GM19043 (cell line): ENCODE measurements around the gene USP10.

Experiments used
- ATAC-seq: cut with Tn5 transposase; IDR thresholded peaks from one replicate; pipeline ENCODE4 v1.9.1; 2021; ENCODE audit warnings: low read depth; ENCODE audit not compliant: unreplicated experiment

The USP10 gene, protein sequence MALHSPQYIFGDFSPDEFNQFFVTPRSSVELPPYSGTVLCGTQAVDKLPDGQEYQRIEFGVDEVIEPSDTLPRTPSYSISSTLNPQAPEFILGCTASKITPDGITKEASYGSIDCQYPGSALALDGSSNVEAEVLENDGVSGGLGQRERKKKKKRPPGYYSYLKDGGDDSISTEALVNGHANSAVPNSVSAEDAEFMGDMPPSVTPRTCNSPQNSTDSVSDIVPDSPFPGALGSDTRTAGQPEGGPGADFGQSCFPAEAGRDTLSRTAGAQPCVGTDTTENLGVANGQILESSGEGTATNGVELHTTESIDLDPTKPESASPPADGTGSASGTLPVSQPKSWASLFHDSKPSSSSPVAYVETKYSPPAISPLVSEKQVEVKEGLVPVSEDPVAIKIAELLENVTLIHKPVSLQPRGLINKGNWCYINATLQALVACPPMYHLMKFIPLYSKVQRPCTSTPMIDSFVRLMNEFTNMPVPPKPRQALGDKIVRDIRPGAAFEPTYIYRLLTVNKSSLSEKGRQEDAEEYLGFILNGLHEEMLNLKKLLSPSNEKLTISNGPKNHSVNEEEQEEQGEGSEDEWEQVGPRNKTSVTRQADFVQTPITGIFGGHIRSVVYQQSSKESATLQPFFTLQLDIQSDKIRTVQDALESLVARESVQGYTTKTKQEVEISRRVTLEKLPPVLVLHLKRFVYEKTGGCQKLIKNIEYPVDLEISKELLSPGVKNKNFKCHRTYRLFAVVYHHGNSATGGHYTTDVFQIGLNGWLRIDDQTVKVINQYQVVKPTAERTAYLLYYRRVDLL

DNA sequence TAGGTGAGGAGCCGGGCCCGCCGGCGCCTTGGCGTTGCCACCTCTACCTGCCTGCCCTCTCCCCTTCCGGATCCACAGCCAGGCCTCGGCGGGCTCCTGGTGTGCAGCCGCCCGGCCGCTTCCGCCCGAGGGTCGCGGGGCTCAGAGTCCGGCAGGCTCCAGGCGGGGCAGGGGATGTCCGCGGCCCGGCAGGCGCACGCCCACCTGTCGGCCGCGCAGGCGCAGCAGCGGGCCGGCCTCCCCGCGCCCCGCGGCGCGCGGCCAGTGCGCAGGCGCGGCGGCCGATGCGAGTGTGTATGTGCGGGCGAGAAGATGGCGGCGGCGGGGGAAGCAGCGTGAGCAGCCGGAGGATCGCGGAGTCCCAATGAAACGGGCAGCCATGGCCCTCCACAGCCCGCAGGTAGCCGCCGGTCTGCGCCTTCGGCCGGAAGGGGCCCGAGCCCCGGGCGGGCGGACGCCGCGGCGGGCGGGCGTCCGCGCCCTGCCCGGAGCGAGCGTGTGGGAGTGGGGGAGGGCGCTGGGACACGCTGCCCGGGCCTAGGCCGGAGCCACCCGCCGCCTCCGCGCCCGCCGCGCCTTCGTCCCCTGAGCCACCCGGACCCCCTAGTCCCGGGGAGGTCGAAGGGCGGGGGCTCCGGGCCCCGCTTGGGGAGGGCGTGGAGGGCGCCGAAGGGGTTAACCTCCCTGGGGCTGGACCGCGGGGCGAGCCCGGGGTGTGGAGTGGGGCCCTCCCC, at the start of gene USP10:
Gene USP10 (plus strand): TSS at position 289 of the 734 bp plus-strand sequence. CDS start 91 bp downstream, at position 380.
- ATAC-seq, result peak; percentile 72

DNA sequence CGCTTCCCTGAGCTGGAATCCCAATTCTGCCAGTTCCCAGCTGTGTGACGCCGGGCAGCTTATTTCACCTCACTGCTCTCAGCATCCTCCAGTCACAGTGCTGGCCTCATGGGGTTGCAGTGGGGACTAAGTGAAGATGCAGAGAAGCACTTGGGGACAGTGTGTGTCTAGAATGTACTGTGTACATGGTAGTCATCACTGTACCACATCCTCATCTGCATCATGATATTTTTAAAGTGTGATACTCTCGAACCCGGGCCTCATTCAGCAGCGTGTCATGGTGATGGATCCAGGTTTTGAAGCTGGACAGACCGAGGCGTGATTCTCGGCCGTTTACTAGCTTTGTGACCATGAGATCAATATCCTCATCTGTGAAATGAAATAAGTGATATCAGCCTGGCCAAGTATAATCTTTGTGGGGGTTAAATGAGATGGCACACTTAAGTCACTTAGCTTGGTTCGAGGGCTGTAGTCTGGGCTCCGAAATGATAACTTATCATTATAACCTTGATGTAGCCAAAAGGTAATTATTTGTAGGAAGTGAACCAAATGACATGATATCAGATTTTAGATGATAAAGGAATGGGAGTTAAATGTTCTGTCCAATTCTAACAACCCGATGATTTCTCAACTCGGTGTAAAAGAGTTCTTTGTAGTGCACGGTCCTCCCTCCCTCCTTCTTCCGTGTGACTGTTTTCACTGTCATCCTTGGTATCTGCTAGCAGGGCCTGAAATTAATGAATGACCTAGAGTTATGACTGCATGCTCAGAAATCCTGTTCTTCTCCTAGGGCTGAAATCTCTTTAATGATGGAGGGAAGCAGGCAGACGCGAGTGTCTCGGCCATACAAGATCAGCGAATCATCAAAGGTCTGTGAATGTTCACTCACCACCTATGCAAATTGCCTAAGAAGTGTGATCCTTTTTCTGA, 49.5 kb upstream of the USP10 start:
- no peak for ATAC-seq

DNA sequence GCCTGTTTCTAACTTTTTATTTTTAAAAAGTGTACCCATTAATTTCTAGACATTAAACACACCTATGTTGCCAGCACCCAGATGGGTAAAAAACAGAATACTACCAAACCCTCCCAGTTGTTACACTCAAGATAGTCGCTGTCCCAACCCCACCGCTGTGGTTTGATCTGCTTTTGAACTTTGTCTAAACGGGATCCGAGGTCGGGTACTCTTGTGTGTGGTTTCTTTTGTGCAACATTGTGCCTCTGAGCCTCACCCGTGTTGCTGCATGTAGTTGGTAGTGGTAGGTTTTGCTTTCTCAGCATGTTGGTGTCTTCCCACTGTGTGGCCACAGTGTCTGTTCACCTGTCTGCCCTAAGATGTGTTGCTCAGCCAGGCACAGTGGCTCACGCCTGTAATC, 47.2 kb upstream of the USP10 start:
- ATAC-seq, result no peak

DNA sequence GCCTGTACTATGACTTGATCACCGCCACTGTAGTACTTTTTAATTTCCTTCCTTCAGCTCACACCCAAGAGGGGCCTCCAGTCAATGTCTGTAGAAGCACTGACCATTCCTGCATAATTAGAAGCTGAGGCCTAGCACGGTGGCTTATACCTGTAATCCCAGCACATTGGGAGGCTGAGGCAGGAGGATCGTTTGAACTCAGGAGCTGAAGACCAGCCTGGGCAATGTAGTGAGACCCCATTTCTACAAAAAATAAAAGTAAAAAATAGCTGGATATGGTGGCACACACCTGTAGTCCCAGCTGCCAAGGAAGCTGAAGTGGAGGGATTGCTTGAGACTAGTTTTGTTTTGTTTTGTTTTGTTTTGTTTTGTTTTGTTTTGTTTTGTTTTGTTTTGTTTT, 45.6 kb upstream of the USP10 start:
- ATAC-seq, result no peak

DNA sequence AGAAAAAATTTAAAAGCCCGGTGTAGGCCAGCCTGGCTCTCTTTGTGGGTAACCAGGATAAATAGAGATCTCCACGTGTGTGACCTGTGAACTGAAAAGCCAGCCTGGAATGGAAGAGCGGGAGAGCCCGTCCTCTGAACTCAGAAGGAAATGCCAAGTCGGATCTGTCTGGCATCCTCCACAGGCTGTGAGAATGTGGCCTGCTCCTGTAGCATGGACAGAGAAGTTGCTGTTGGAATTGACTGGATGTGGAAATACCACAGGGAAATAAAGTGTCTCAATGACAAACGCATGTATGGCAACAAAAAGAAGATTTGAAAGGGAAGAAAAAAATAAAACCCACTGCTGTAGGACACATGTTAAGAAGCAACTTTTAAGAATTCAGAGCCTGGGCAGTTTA, 44.8 kb upstream of the USP10 start:
- no peak for ATAC-seq

DNA sequence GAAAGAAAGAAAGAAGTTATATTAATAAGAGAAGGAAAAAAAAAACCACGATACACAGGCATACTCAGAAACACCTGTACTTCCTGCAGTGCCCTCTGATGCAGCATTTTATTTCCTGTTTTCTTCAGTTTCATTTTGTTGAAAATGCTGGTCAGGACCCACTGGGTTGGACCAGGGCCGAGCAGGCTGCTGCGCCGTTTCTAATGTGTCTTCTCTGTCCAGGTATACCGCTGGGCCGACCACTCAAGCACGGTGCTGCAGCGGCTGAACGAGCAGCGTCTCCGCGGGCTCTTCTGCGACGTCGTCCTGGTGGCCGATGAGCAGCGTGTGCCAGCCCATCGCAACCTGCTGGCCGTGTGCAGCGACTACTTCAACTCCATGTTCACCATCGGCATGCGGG, 43.2 kb upstream of the USP10 start:
- ATAC-seq, result no peak

DNA sequence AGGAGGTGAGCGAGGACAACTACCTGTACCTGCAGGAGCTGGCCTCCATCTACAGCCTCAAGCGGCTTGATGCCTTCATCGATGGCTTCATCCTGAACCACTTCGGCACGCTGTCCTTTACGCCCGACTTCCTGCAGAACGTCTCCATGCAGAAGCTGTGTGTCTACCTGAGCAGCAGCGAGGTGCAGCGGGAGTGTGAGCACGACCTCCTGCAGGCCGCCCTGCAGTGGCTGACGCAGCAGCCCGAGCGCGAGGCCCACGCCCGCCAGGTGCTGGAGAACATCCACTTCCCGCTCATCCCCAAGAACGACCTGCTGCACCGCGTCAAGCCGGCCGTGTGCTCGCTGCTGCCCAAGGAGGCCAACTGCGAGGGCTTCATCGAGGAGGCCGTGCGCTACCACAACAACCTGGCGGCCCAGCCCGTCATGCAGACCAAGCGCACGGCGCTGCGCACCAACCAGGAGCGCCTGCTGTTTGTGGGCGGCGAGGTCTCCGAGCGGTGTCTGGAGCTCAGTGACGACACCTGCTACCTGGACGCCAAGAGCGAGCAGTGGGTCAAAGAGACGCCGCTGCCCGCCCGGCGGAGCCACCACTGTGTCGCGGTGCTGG, 42.5 kb upstream of the USP10 start:
- no peak for ATAC-seq

DNA sequence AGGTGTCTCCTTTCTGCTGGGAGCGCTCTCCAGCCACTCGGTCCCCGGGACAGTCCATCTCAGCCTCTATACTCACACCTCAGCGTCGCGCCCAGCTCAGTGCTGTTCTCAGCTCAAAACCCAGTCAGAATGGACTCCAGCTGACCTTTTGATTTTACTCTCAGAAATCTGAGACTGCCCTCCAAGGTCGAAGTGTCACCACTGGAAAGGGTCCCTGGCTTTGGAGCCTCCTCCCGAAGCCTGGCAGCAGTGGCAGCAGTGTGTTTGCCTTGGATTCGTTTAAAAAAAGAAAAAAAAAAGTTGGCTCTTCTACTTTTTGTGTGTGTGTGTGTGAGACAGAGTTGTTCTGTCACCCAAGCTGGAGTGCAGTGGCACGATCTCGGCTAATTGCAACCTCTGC, 41.1 kb upstream of the USP10 start:
- no peak for ATAC-seq

DNA sequence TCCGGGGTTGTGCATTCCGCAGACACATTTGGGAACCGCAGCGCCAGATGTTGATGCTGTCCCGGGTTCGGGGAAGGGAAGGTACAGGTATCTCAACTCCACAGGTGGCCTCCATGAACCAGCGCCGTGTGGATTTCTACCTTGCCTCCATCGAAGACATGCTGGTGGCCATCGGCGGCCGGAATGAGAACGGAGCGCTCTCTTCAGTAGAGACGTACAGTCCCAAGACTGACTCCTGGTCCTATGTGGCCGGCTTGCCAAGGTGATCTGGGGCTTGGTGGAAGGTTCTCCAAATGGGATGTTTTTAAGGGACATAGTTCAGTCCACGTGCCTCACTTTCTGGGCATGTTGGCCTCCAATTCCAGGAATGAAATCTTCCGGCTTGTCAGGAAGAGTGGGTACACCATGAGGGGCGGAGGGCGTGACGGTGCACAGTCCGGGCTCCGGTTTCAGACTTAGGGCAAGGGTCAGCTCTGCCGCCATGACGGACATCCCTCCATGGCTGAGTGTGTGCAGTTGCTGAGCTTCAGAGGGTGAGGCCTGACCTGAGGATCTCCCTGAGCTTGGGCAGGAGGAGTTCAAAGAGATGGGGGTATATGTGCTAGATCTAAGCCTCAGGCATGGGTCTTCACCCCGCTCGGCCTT, 40.0 kb upstream of the USP10 start:
- no peak for ATAC-seq

DNA sequence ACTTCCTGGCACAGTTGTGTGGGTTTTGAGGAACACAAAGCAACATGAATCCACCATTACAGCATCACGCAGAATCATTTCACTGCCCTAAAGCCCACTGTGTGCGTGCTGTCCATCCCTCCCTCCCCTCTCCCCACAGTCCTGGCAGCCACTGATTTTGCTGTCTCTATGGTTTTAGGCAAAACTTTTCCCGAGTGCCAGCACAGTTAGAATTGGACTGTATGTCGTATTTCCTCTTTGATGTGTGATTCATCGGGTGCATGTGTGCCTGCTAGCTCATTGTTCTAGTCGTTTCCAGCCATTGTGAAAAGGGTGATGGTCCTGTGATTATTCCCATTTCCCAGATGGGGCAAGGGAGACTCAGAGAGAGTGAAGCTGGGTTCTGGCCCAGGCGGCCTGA, 38.8 kb upstream of the USP10 start:
- ATAC-seq, result no peak

DNA sequence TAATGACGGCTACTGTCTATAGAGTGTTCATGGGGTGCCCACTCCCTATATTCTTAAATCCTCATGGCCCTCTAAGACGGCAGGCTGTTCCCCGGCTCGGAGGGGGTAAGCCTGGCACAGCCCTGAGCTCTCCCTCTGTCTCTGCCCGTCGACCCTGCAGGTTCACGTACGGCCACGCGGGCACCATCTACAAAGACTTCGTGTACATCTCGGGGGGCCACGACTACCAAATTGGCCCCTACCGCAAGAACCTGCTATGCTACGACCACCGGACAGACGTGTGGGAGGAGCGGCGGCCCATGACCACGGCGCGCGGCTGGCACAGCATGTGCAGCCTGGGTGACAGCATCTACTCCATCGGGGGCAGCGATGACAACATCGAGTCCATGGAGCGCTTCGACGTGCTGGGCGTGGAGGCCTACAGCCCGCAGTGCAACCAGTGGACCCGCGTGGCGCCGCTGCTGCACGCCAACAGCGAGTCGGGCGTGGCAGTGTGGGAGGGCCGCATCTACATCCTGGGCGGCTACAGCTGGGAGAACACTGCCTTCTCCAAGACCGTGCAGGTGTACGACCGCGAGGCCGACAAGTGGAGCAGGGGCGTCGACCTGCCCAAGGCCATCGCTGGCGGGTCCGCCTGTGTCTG, 38.3 kb upstream of the USP10 start:
- no peak for ATAC-seq

DNA sequence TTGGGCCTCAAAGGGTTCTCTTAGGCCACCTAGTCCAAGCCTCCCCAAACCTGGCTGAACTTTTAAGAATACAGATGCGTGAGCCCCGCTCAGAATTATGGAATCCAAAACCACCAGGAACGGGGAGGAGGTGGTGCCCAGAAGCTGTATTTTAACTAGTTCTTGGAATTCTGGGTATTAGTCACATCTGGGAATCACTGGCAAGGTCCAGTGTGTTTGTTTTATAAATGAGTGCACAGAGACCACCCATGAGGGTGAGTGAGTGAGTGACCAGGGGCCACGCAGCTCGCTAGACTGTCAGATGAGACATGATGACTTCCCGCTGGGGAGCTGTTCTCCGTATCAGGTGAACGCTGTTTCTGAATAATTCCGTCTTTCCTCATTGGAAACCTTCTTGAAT, 37.3 kb upstream of the USP10 start:
- no peak for ATAC-seq

DNA sequence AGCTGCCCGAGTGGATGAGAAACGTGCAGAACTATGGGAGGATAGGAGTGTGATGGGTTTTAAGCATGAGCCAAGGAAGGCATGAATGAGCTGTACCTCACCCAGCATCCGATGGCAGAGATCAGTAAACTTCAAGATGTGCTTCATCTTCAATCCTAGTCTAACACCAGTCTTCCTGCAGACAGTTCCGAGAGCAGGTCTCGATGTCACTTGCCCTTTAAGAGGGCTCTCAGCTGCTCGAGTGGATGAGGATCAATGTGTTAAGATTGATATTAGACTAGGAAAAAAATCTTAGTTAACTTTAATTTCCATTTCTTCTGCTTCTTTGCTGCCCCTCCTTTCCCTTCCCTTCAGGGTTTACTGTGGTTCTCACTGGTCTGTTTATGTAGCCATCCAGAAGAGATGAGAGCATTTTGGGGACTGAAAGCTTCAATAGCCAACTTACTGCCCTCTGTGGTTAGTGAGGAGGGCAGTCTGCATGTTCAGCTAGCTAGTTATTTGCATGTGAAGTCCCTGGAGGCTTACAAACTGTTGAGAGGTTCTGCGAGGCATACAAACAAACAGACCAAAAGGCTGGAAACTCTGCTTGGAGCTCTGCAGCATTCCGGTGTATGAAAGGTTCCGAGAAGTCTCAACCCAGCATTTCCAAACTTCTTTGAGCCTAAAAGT, 36.2 kb upstream of the USP10 start:
- peak; percentile 94 for ATAC-seq

DNA sequence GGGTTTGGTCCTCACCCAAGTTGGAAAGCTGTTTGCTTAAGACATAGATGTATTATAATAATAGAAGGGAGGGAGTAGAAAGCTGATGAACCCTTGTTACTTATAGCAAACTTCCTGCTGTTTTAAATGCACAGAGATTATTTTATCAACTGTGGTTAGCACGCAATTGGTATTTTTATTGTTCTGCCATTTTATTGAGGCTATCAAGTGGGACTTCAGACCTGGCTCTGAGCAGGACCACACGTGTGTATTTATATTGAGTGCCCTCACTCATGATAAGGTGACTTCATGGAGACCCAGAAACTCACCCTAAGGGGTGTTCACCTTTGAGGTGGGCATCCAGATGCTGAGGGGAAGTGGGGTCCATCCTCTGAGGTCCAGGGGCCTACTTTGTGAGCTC, 34.4 kb upstream of the USP10 start:
- ATAC-seq, result no peak

DNA sequence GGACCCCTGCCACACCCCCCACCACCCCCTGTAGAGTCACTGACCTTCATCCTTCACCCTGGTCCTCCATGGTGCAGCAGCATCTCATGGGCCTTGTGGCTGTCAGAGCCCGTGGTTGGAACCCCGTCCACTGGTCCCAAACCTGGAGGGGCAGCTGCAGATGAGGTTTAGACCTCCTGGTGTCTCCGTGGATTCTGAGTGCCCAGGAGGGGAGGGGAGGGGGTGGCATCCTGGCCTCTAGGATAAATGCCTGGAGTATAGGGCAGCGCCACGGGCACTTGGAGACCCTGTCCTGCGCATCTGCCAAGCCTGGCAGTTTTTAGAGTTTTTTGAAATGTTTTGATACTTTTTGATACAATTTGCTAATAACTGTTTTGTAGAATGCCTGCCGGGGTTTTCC, 34.0 kb upstream of the USP10 start:
- ATAC-seq, result no peak

DNA sequence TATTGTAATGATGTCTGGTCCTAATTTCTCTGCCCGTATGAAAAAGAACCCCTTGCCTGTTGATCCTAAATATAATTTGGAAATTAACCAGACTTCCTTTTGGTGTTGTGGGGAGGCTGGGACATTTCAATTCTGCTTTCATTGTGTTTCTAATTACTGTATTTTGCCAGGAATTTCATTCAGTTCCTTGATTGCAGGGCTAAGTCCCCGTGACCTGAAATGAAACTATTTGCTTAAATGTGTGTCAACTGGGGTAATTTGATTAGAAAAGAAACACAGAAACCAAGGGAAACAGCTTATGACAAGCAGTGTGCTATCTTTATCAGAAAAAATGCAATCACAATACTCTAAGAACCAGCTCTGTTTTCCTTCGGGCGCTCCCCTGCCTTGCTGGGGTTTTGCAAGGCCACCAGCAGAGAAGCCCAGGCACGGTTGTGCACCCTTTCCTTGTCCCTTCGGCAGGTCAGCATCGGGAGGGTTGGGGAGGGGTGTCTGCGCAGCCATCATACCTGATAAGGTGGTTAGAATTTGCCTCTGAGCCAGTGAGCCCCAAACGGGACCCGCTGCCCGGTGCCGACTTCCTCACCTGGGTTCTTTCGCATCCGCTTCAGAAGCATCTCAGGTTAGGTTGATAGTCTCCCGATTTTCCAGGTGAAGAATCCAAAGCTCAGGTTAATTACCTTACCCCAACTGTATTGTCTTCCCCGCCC, 32.0 kb upstream of the USP10 start:
- ATAC-seq, result no peak

DNA sequence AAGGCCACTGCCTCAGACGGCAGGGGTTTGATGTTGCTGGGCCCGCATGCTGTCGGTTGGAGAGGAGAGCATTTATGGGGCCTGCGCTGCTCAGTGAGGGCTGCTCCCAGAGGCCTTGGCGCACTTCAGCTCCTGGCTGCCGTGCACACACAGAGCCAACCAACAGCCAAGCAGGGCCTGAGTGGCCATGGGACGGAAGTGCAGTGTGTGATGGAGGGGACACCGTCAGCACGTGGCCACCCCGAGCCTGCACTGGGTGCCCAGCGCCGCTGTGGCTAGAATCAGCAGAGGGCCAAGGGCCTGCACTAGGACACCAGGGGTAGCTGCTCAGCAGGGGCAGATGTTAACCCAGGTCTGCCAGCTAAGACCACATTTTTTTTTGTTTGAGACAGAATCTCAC, 29.7 kb upstream of the USP10 start:
- no peak for ATAC-seq
